Osteocyte (in vitro differentiated cells): ENCODE measurements around the gene QRICH1. TPM values are rescaled to one million over a fixed set of nuclear protein-coding genes. Genes with fewer than 3 reads are reported as not detected.

Experiments used
- DNase-seq: peaks from one replicate; pipeline ENCODE4 v3.0.0; 2021; ENCODE audit warnings: mixed read lengths; ENCODE audit not compliant: unreplicated experiment; ENCODE audit errors: extremely low spot score
- H3K27ac Mint-ChIP-seq: one replicate; pipeline ENCODE4 v1.8.0; 2021; ENCODE audit warnings: mild to moderate bottlenecking, mixed read lengths; ENCODE audit not compliant: unreplicated experiment
- H3K27me3 Mint-ChIP-seq: one replicate; pipeline ENCODE4 v1.8.0; 2021; ENCODE audit warnings: mixed read lengths; ENCODE audit not compliant: unreplicated experiment
- H3K36me3 Mint-ChIP-seq: one replicate; pipeline ENCODE4 v1.8.0; 2021; ENCODE audit warnings: mixed read lengths; ENCODE audit not compliant: unreplicated experiment
- H3K4me1 Mint-ChIP-seq: one replicate; pipeline ENCODE4 v1.8.0; 2021; ENCODE audit warnings: mixed read lengths; ENCODE audit not compliant: unreplicated experiment
- H3K4me3 Mint-ChIP-seq: one replicate; pipeline ENCODE4 v1.8.0; 2021; ENCODE audit warnings: mild to moderate bottlenecking, moderate library complexity, mixed read lengths; ENCODE audit not compliant: unreplicated experiment
- H3K9me3 Mint-ChIP-seq: one replicate; pipeline ENCODE4 v1.8.0; 2021; ENCODE audit warnings: mixed read lengths; ENCODE audit not compliant: unreplicated experiment
- CTCF ChIP-seq: fragments of 200-600 bp; sonication (generic); IDR thresholded peaks from 2 replicates; pipeline ENCODE4 v1.5.0; 2021; ENCODE audit warnings: antibody characterized with exemption, mild to moderate bottlenecking, moderate library complexity
- total RNA-seq: library from RNA; stranded (reverse); gene quantifications from 2 replicates; pipeline ENCODE4 v1.2.1, GENCODE V29; 2021

Gene QRICH1
- total RNA-seq, 1 donor from 2014 or later: 104 TPM

- DNase-seq: no peak
- Mint-ChIP-seq H3K4me3 (peak overlapping the region; percentile 90), H3K4me1 (peaks cover 30% of the 10 kb centered on the region), H3K27me3 (no peaks in the 10 kb centered on the region), H3K27ac (peak overlapping the region; percentile 52), H3K9me3 (no peaks in the 10 kb centered on the region), H3K36me3 (peaks cover 15% of the 10 kb centered on the region)
- no peak for TF ChIP-seq CTCF
Observed at GRCh38 chr3:49017229-49017970, 76.5 kb downstream of the QRICH1 start.

- no peak for TF ChIP-seq CTCF
- no peak for DNase-seq
- no peak overlapping the region for H3K4me3 Mint-ChIP-seq
- H3K4me1 Mint-ChIP-seq: peaks cover 30% of the 10 kb centered on the region
- H3K27me3 Mint-ChIP-seq: no peaks in the 10 kb centered on the region
- H3K27ac Mint-ChIP-seq: no peak overlapping the region
- peaks cover 18% of the 10 kb centered on the region for H3K36me3 Mint-ChIP-seq
- H3K9me3 Mint-ChIP-seq: no peaks in the 10 kb centered on the region
Observed at GRCh38 chr3:49016414-49017228, 77.2 kb downstream of the QRICH1 start.

GRCh38 chr3:49015765-49016164 lies 78.1 kb downstream of the QRICH1 start:
- Mint-ChIP-seq H3K4me1 (peaks cover 30% of the 10 kb centered on the region), H3K4me3 (peak overlapping the region; percentile 18), H3K9me3 (no peaks in the 10 kb centered on the region), H3K36me3 (peaks cover 18% of the 10 kb centered on the region), H3K27me3 (no peaks in the 10 kb centered on the region), H3K27ac (no peak overlapping the region)
- no peak for TF ChIP-seq CTCF
- no peak for DNase-seq

GRCh38 chr3:49015072-49015471 lies 78.8 kb downstream of the QRICH1 start:
- Mint-ChIP-seq H3K27me3 (no peaks in the 10 kb centered on the region), H3K9me3 (no peaks in the 10 kb centered on the region), H3K4me3 (no peak overlapping the region), H3K4me1 (peaks cover 26% of the 10 kb centered on the region), H3K27ac (no peak overlapping the region), H3K36me3 (peaks cover 18% of the 10 kb centered on the region)
- DNase-seq: no peak
- TF ChIP-seq CTCF: no peak
